GM20000 (cell line): ENCODE results near the gene MYO9B.

ENCODE experiments used
- DNase-seq: peaks from one replicate; pipeline ENCODE4 v3.0.0; 2012; ENCODE audit warnings: low spot score
- CTCF ChIP-seq: IDR thresholded peaks from 2 replicates; pipeline ENCODE4 v1.5.1; 2012; ENCODE audit warnings: mild to moderate bottlenecking, control low read depth; ENCODE audit errors: extremely low read depth, missing control alignments

The MYO9B gene

DNA sequence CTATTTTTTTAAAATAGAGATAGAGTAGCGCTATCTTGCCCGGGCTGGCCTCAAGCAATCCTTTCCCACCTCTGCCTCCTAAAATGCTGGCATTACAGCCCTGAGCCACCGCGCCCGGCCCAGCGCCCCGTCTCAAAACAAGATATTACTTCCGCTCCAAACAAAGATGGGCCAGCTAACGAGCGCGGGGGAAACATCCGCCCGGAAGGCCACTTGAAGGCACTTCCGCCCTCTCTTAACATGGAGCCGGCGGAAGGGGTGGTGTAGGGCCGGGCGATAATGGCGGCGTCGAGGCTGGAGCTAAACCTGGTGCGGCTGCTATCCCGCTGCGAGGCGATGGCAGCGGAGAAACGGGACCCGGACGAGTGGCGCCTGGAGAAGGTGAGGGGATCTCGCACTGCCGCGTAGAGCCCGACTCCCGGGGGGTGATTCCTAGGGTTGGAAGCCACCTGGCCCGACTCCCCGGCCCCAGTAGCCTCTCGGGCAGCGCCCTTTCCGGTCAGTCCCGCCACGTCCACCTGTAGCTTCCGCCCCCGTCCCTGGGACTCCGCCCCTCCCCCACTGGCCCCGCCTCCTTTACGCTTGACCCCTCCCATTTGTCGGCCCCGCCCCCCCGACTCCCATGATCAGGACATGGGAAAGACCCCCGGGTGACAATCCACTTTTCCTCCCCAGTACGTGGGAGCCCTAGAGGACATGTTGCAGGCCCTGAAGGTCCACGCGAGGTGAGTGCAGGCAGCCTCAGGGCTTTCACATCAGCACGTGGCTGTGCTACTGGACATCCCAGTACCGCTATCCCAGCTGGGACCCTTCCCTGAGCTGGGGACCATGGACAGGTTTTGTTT lies 139.8 kb downstream of the MYO9B start, which contains the start of gene USE1:
Gene USE1, plus strand, starts transcription at position 231 of the 845 bp plus-strand sequence. Its CDS starts 49 bp downstream, at position 280.
- TF ChIP-seq CTCF: no peak
- peak; percentile 93 for DNase-seq

GRCh38 chr19:17216058-17216670 lies 140.6 kb downstream of the MYO9B start:
- no peak for TF ChIP-seq CTCF
- DNase-seq: no peak

DNA sequence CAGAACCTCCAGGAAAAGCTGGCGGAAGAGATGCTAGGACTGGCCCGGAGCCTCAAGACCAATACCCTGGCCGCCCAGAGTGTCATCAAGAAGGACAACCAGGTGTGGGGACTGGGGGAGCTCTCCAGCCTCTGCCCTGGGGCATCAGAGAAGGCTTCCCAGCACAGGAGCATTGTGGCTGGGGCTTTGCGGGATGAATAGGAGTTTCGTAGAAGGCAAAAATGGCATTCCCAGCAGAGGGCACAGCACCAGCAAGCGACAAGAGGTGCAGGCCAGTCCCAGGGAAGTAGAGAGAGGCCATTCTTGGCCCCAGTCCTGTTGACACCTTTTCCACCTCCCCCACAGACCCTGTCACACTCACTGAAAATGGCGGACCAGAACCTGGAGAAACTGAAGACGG lies 143.7 kb downstream of the MYO9B start:
- TF ChIP-seq CTCF: no peak
- DNase-seq: no peak

- TF ChIP-seq CTCF: no peak
- DNase-seq: no peak
Measured at GRCh38 chr19:17220207-17220758, 144.7 kb downstream of the MYO9B start.

- DNase-seq: no peak
- no peak for TF ChIP-seq CTCF
Measured at GRCh38 chr19:17225053-17225452, 149.5 kb downstream of the MYO9B start.

GRCh38 chr19:17226002-17226933 lies 150.7 kb downstream of the MYO9B start, which contains the start of gene OCEL1:
OCEL1 (plus strand) TSS chr19:17226226; CDS start chr19:17226248, 22 bp downstream.
- DNase-seq: peak; percentile 96
- no peak for TF ChIP-seq CTCF
